K562 (cell line): Measurements from ENCODE around the gene AFF1. TPM values are rescaled to one million over a fixed set of nuclear protein-coding genes. Genes with fewer than 3 reads are reported as not detected.
A peak's percentile ranks its signal among the peaks of the same experiment; 100 is the strongest.

ENCODE experiments used
- ARID4B ChIP-seq: sonication (generic); formaldehyde crosslinking; IDR thresholded peaks from 2 replicates; pipeline ENCODE4 v1.8.0; 2022; ENCODE audit warnings: mild to moderate bottlenecking, missing genetic modification reagents
- C11orf30 ChIP-seq: fragments of 450-650 bp; IDR thresholded peaks from 2 replicates; pipeline ENCODE4 v1.6.1; 2016; ENCODE audit warnings: low read depth, mild to moderate bottlenecking
- CBX1 ChIP-seq: sonication (generic); IDR thresholded peaks from 2 replicates; pipeline ENCODE4 v1.6.1; 2016; ENCODE audit warnings: antibody characterized with exemption, low read depth, mild to moderate bottlenecking
- EGR1 ChIP-seq: fragments of 450-650 bp; conservative IDR thresholded peaks from 2 replicates; pipeline ENCODE4 v1.6.1; 2017; ENCODE audit warnings: mild to moderate bottlenecking
- FOXP1 ChIP-seq: sonication (generic); formaldehyde crosslinking; IDR thresholded peaks from 2 replicates; pipeline ENCODE4 v1.8.0; 2022; ENCODE audit warnings: mild to moderate bottlenecking, missing genetic modification reagents
- KDM2B ChIP-seq: fragments of 250-450 bp; sonication (Bioruptor Pico); IDR thresholded peaks from 2 replicates; pipeline ENCODE4 v1.8.0; 2021; ENCODE audit warnings: mild to moderate bottlenecking, moderate library complexity
- NFXL1 ChIP-seq: fragments of 450-650 bp; formaldehyde crosslinking; IDR thresholded peaks from 2 replicates; pipeline ENCODE4 v1.4.0; 2021; ENCODE audit warnings: mild to moderate bottlenecking
- PHF21A ChIP-seq: fragments of 450-650 bp; IDR thresholded peaks from 2 replicates; pipeline ENCODE4 v1.6.1; 2017; ENCODE audit warnings: low read depth, borderline replicate concordance
- REST ChIP-seq, 2 experiments: fragments of 450-650 bp; formaldehyde crosslinking in 1 of 2; IDR thresholded peaks; 2 replicates each; pipeline versions ENCODE4 v1.4.0 to v1.6.1; 2014 to 2020; ENCODE audit warnings: mild to moderate bottlenecking in 2 of 2, borderline replicate concordance in 1 of 2, low read depth in 1 of 2
- RFX7 ChIP-seq: fragments of 250-450 bp; sonication (Bioruptor Pico); IDR thresholded peaks from 2 replicates; pipeline ENCODE4 v1.5.1; 2021; ENCODE audit warnings: mild to moderate bottlenecking
- ZNF324 ChIP-seq: fragments of 250-450 bp; sonication (Bioruptor Pico); IDR thresholded peaks from 2 replicates; pipeline ENCODE4 v1.4.0; 2020; ENCODE audit warnings: mild to moderate bottlenecking
- ZNF644 ChIP-seq: fragments of 200-800 bp; sonication (Bioruptor generic); IDR thresholded peaks from 2 replicates; pipeline ENCODE4 v1.6.1; 2016; ENCODE audit warnings: low read depth, missing genetic modification characterization, missing compliant biosample characterization
- polyA plus RNA-seq, 8 experiments: library from polyadenylated mRNA; depleted of rRNA in 4 of 8; stranded (reverse) in 5 of 8; unstranded in 3 of 8; fragments of >200 nt; fragmentation: Nextera tagmentation in 2 of 8; fragmentation: Illumina TruSeq in 1 of 8; extraction: Ambion mirVana in 2 of 8; extraction: Trizol in 1 of 8; gene quantifications; 2 replicates each; pipeline versions ENCODE4 v1.2.1 to v1.2.3, GENCODE V29; 2011 to 2014; ENCODE audit warnings: inconsistent platforms in 1 of 8, missing spikeins in 1 of 8
- total RNA-seq, 7 experiments: library from RNA; depleted of rRNA in 6 of 7; stranded (reverse); fragments of >200 nt in 6 of 7; fragmentation: Illumina TruSeq in 2 of 7; extraction: Trizol in 2 of 7; gene quantifications; 2 replicates each; pipeline versions ENCODE4 v1.2.1 to v1.2.3, GENCODE V29; 2011 to 2021; ENCODE audit warnings: low replicate concordance in 1 of 7
- TF ChIP-seq, protein P1 (sequence below): fragments of 250-450 bp; sonication (Bioruptor Pico); IDR thresholded peaks from 2 replicates; pipeline ENCODE4 v1.5.0; 2021

The AFF1 gene
- total and polyA plus RNA-seq, 9 of the 15 experiments (the other 6 are each of a cell fraction or from before 2014, with no cell fraction given), result 4.1 to 47.5 (median 17.2) TPM

- TF ChIP-seq EGR1 (no peak), ZNF644 (tag) (no peak), ARID4B (CRISPR knock-in tag) (peak; percentile 8; the same call in 1 of the 2 replicates), NFXL1 (no peak), CBX1 (no peak), C11orf30 (peak; percentile 99), PHF21A (no peak), ZNF324 (no peak), KDM2B (CRISPR knock-in tag) (no peak), RFX7 (CRISPR knock-in tag) (no peak), FOXP1 (CRISPR knock-in tag) (no peak), REST (IDR thresholded peaks at IDR 0.05; ENCODE audit: borderline replicate concordance) (no peak), REST (CRISPR knock-in tag; IDR thresholded peaks at IDR 0.05; ENCODE audit: low read depth) (no peak)
- TF ChIP-seq, protein P1, sequence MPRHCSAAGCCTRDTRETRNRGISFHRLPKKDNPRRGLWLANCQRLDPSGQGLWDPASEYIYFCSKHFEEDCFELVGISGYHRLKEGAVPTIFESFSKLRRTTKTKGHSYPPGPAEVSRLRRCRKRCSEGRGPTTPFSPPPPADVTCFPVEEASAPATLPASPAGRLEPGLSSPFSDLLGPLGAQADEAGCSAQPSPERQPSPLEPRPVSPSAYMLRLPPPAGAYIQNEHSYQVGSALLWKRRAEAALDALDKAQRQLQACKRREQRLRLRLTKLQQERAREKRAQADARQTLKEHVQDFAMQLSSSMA (CRISPR knock-in tag), result no peak
These were observed 73.0 kb downstream of the AFF1 start (continued) for GRCh38 chr4:87007528-87008446.
